Left hindlimb (tissue), 1 donor: ENCODE measurements around the gene CD164L2.
"Not testable (repeated sequence)": the region's sequence is repeated elsewhere in the genome, so short reads cannot be mapped to it uniquely, and the experiment has no call there.

Source experiments
- DNase-seq: peaks from one replicate; pipeline ENCODE4 v3.0.0-alpha.2; 2018

Gene CD164L2

DNA sequence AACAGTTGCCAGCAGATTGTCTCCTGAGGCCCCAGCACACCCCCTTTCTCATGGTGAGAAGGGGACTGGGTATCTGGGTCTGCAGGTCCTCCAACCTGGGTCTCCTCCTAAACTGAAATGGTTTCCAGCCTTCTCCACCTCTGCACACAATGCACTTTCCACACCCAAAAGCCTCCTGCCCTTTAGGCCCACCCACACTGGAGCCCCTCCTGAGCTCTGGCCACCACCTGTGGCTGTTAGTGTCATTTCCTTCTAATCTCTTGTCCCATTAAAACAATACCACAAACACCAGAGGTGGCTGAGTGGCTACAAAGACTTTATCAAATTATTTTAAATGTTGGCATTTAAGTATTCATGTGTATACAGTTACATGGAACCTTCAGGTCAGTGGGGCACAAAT lies 20.8 kb upstream of the CD164L2 start:
- DNase-seq, result no peak

- peak; percentile 92 for DNase-seq
Measured at GRCh38 chr1:27403065-27403726, 20.1 kb upstream of the CD164L2 start.

DNA sequence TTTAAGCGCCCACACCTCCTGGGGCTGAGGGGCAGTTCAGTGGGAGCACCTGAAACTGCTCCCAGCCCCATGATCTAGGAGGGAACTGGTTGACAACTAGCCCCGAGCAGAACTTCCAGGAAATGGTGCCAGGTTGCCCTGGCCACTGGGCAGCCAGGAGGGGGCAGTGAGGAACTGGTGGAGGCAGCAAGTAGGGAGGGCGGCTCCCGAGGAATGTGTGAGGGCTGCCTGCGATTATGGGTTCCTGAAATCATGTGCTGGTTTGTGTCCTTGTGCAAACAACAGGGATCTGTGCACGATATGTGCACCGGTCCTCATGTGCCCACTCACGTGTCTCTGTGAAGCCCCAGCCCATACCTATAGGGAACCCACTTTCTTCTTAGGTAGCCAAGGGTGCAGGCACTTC lies 19.2 kb upstream of the CD164L2 start:
- DNase-seq, result peak; percentile 74

GRCh38 chr1:27400963-27401341 lies 17.8 kb upstream of the CD164L2 start:
- DNase-seq, result no peak

- DNase-seq, result no peak
Measured at GRCh38 chr1:27400082-27400962, 17.2 kb upstream of the CD164L2 start.

- no peak for DNase-seq
Measured at GRCh38 chr1:27399251-27400025, 16.3 kb upstream of the CD164L2 start.

GRCh38 chr1:27398405-27399149 lies 15.4 kb upstream of the CD164L2 start:
- no peak for DNase-seq

DNA sequence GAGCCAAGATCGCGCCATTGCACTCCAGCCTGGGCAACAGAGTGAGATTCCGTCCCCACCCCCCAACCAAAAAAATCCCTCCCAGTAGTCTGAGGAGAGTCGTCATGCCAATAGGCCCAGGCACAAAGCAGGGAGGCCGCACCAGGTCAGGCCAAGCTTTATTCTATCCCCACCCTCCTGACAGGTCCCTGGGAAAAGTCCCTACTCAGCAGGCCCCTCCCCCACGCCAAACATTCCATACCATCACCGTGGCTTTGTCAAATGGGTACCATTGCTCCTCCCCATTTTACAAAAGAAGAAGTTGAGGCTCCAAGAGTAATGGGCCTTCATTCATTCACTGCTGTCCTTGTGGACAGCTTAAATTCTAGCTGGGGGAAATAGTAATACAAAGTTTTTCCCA lies 14.6 kb upstream of the CD164L2 start:
- DNase-seq, result no peak

DNA sequence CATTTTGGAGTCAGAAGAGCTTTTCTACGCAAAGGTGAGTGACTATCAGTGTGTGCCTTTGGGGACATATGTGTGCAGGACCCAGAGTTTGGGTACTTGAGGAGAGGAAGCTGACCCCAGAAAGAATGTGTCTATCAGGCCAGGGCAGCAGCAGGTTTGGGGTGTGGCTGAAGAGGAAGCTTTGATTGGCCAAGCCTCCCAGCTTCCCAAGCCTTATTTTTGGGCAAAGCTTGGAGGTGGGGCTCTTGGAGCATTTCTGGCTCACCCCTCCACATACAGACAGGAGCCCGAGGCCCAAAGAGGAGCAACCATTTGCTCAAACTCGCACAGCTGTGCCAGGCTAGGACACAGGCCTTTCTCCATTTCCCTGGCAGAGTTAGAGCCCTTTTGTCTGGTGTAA lies 14.0 kb upstream of the CD164L2 start:
- no peak for DNase-seq

DNA sequence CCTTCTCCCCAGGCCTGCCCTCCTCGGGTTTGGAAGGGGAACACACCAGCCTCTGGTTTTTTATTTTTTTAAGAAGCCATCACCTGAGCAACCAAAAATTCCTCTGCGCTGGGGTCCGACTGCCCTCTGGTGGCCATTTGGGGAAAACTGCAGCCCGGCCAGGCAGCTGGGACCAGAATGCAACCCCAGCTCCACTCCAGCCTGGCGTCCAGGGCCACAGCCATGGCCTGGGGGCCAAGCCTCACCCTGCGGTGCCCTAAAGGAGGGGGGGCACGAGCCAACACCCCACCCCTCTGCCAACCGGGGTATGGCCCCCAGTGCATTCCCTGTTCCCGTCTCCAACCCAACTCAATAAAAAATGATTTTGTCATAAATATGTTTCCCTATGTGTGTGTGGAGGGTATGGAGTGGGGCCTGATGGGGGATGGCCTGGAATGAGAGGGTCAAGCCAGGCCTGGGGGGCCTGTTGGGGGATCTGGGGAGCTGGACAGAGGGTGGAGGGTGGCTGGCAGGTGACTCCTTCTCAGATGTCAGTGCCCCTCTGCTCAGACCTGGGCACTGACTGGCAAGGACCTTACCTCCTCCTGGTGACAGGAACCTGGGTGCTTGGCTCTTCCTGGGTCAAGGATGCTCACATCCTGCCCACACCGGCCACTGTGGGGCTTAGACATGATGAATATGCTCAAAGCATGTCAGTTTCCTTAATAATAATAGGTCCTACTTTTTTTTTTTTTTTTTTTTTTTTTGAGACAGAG lies 12.5 kb upstream of the CD164L2 start:
- DNase-seq, result peak; percentile 82

GRCh38 chr1:27394925-27395324 lies 11.8 kb upstream of the CD164L2 start:
- DNase-seq, result no peak

GRCh38 chr1:27394282-27394658 lies 11.1 kb upstream of the CD164L2 start:
- no peak for DNase-seq

DNA sequence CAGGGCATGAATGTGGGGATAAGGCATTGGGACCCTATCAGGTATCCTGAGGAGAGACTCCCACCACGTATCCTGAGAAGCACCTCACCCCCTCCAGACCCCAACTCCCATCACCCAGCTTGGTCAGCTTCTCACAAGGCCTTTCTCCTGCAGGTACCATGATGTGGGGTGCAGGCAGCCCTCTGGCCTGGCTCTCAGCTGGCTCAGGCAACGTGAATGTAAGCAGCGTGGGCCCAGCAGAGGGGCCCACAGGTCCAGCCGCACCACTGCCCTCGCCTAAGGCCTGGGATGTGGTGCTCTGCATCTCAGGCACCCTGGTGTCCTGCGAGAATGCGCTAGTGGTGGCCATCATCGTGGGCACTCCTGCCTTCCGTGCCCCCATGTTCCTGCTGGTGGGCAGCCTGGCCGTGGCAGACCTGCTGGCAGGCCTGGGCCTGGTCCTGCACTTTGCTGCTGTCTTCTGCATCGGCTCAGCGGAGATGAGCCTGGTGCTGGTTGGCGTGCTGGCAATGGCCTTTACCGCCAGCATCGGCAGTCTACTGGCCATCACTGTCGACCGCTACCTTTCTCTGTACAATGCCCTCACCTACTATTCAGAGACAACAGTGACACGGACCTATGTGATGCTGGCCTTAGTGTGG lies 10.6 kb upstream of the CD164L2 start:
- no peak for DNase-seq

DNA sequence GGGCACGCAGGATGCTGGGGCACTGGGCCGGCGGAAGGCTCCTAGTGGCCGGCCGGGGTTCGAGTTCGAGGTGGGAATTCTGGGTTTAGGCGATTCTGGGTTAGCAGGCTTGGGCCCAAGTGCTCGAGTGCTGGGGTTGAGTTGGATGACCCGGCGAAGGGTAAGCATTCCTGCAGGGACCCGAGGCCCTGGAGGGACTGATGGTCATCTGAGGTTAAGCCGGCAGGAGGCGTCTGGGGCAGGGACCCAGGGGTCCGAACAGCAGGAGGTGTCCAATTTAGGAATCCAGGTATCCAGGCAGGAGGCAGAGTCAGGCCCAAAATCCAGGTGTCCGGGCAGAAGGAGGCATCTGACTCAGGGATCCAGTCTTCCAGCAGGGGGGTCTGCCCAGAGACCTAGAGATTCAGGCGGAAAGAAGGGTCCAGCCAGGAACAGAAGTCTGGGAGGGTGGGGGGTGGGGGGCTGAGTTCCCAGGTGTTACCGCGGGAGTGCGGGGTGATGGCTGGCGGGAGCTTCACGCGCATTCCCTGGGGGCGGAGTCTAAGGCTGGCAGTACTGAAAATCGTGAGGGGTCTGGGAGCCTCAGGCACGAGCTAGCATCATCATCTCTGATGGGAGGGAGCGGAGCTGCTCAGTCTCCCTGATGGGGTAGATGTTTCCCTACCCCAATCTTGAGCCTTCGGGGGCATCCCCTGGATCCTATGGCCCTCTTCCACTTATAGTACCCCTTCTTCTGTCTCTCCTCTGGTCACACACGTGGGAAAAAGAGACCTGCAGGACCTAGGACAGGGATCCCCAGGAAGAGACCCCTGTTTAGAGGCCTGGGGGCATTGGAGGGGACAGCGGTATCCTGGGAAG lies 9.9 kb upstream of the CD164L2 start:
- DNase-seq, result no peak

DNA sequence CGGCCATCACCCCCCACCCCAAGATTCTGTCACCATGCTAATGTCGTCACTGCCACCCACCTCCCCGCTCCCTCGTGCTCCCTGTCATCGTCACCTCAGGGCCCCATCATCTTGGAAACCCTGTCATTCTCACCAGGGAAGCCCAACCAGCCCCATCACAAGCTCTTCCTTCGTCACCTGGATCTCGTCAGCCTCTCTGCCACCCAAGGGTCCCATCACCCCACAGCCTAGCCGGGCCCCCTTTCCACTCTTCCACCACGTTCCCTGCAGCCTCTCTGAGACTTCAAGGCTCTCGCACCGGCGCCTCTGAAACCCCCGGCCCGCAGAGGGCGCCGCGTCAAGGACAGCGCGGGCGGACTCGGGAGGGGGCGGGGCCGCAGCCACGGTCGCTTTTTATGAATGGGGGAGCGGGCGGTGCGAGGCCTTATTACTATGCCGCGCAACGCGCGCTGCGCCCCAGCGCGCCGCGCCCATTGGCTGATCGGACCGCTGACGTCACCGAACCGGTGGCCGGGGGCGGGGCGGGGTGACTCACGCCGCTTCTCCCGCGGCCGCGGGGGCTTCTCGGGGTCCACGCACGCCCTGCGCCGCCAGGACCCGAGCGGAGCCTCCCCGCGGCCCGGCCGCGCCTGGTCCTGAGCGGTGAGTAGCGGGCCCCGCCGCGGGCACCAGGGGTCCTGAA lies 9.1 kb upstream of the CD164L2 start, which contains the start of gene GPR3:
Gene GPR3 (plus strand): TSS at position 527 of the 682 bp plus-strand sequence. CDS start 1,177 bp downstream, outside the sequence.
- DNase-seq, result peak; percentile 93

- peak; percentile 68 for DNase-seq
Measured at GRCh38 chr1:27391511-27392095, 8.5 kb upstream of the CD164L2 start.

GRCh38 chr1:27388337-27389005 lies 5.3 kb upstream of the CD164L2 start:
- no peak for DNase-seq

- DNase-seq, result not testable (repeated sequence)
Measured at GRCh38 chr1:27384797-27385196, 1.7 kb upstream of the CD164L2 start.

DNA sequence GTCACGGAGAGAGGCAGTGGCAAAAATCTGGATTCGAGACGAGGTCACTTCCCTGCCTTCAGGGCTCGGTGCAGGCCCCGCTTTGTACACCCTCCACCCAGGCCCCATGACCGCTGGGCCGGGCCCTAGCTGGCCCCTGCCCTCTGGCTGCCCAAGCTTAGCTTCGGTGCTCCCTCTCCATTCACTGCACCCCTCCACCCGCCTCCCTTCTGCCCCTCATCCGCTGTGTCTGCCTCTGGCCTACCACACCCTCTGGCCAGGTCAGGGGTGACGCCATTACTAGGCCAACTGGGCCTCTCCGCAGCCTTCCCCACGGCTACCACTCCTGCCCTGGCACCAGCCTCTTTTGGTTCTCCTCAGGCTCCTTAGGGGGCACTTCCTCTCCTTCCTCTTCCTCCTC lies 528 bp upstream of the CD164L2 start:
- DNase-seq, result no peak
